ENCODE results near the gene HMCN2. TPM values are rescaled to one million over a fixed set of nuclear protein-coding genes. Genes with fewer than 3 reads are reported as not detected.

HMCN2 gene
- total RNA-seq, 1 donor from 2014 or later: 0.06 TPM

DNA sequence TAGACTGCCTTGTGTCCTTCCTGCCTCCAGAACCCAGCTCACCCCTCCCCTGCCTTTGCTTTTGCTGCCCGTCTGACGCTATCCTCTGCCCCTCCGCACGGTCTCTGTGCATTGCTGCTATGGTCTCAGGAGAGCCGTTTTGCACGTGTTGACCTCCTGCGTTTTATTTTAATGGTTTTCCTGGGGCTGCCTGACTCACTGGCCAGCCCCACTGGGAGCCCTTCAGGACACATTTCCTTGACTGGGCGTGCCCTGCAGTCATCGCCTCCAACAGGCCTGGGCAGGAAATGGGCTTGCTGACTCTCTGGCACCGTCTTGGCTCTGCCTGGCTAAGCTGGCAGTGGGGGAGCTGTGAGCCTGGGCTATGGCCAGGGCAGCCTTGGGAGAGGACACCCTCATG lies 161.3 kb downstream of the HMCN2 start:
- no peak overlapping the region for H3K4me3 ChIP-seq (ENCODE audit: low read depth, low read length)
- TF ChIP-seq, protein P1, sequence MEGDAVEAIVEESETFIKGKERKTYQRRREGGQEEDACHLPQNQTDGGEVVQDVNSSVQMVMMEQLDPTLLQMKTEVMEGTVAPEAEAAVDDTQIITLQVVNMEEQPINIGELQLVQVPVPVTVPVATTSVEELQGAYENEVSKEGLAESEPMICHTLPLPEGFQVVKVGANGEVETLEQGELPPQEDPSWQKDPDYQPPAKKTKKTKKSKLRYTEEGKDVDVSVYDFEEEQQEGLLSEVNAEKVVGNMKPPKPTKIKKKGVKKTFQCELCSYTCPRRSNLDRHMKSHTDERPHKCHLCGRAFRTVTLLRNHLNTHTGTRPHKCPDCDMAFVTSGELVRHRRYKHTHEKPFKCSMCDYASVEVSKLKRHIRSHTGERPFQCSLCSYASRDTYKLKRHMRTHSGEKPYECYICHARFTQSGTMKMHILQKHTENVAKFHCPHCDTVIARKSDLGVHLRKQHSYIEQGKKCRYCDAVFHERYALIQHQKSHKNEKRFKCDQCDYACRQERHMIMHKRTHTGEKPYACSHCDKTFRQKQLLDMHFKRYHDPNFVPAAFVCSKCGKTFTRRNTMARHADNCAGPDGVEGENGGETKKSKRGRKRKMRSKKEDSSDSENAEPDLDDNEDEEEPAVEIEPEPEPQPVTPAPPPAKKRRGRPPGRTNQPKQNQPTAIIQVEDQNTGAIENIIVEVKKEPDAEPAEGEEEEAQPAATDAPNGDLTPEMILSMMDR (conservative IDR thresholded peaks at IDR 0.05; ENCODE audit: low read depth, low read length): peak; percentile 8
- DNase-seq (ENCODE audit: low read depth): no peak

DNA sequence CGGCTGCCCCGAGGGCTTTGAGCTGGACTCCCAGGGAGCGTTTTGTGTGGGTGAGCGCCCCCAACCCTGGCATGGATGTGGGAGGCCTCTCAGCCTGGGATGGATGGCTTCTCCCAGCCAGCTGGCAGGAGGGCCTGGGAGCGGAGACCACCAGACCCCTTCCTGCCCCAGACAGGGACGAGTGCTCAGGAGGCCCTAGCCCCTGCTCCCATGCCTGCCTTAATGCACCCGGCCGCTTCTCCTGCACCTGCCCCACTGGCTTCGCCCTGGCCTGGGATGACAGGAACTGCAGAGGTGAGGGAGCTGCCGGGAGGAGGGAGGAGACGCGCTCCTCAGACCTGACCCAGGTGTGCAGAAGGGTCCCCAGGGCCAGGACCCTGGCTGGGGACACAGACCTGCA lies 161.8 kb downstream of the HMCN2 start:
- no peak for DNase-seq (ENCODE audit: low read depth)
- TF ChIP-seq, protein P1 (conservative IDR thresholded peaks at IDR 0.05; ENCODE audit: low read depth, low read length): no peak
- H3K4me3 ChIP-seq (ENCODE audit: low read depth, low read length): no peak overlapping the region

- TF ChIP-seq, protein P1 (conservative IDR thresholded peaks at IDR 0.05; ENCODE audit: low read depth, low read length): no peak
- H3K4me3 ChIP-seq (ENCODE audit: low read depth, low read length): no peak overlapping the region
- DNase-seq (ENCODE audit: low read depth): no peak
Measured at GRCh38 chr9:130428086-130428665, 162.6 kb downstream of the HMCN2 start.

DNA sequence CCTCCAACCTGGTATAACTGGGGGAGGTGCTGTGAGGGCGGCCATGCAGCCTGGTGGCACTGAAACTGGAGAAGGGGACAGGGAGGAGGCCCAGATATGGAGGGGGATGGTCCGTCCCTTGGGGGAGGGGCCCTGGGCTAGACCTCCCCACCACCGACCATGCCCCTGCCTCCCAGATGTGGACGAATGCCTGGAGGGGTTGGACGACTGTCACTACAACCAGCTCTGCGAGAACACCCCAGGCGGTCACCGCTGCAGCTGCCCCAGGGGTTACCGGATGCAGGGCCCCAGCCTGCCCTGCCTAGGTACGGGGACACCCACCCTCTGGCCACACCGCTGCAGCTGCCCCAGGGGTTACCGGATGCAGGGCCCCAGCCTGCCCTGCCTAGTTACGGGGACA lies 163.8 kb downstream of the HMCN2 start:
- no peak for DNase-seq (ENCODE audit: low read depth)
- no peak overlapping the region for H3K4me3 ChIP-seq (ENCODE audit: low read depth, low read length)
- TF ChIP-seq, protein P1 (conservative IDR thresholded peaks at IDR 0.05; ENCODE audit: low read depth, low read length): no peak

GRCh38 chr9:130429831-130430230 lies 164.3 kb downstream of the HMCN2 start:
- TF ChIP-seq, protein P1 (conservative IDR thresholded peaks at IDR 0.05; ENCODE audit: low read depth, low read length): no peak
- H3K4me3 ChIP-seq (ENCODE audit: low read depth, low read length): no peak overlapping the region
- DNase-seq (ENCODE audit: low read depth): no peak

- DNase-seq (ENCODE audit: low read depth): no peak
- no peak overlapping the region for H3K4me3 ChIP-seq (ENCODE audit: low read depth, low read length)
- TF ChIP-seq, protein P1 (conservative IDR thresholded peaks at IDR 0.05; ENCODE audit: low read depth, low read length): no peak
Measured at GRCh38 chr9:130430232-130430631, 164.7 kb downstream of the HMCN2 start.
